Ishikawa (cell line): ENCODE measurements around the gene ZNF880.

Source experiments
- CEBPB ChIP-seq: IDR thresholded peaks from 2 replicates; pipeline ENCODE4 v1.6.1; 2012
- CREB1 ChIP-seq: IDR thresholded peaks from 2 replicates; pipeline ENCODE4 v1.6.1; 2012; ENCODE audit warnings: low read depth
- EGR1 ChIP-seq: IDR thresholded peaks from 2 replicates; pipeline ENCODE4 v1.6.1; 2012
- EP300 ChIP-seq: IDR thresholded peaks from 2 replicates; pipeline ENCODE4 v1.6.1; 2012; ENCODE audit warnings: borderline replicate concordance
- FOXM1 ChIP-seq: IDR thresholded peaks from 2 replicates; pipeline ENCODE4 v1.6.1; 2012; ENCODE audit warnings: low read depth, borderline replicate concordance
- MAX ChIP-seq: IDR thresholded peaks from 2 replicates; pipeline ENCODE4 v1.6.1; 2012
- NFIC ChIP-seq: IDR thresholded peaks from 2 replicates; pipeline ENCODE4 v1.6.1; 2012
- RAD21 ChIP-seq: IDR thresholded peaks from 2 replicates; pipeline ENCODE4 v1.6.1; 2012; ENCODE audit warnings: low read depth
- REST ChIP-seq: IDR thresholded peaks from 2 replicates; pipeline ENCODE4 v1.6.1; 2012; ENCODE audit warnings: low read depth, mild to moderate bottlenecking
- TAF1 ChIP-seq: IDR thresholded peaks from 2 replicates; pipeline ENCODE4 v1.6.1; 2012; ENCODE audit warnings: low read depth, mild to moderate bottlenecking
- TCF12 ChIP-seq: IDR thresholded peaks from 2 replicates; pipeline ENCODE4 v1.6.1; 2012; ENCODE audit warnings: low read depth
- TEAD4 ChIP-seq: IDR thresholded peaks from 2 replicates; pipeline ENCODE4 v1.6.1; 2012
- USF1 ChIP-seq: IDR thresholded peaks from 2 replicates; pipeline ENCODE4 v1.6.1; 2012
- YY1 ChIP-seq: IDR thresholded peaks from 2 replicates; pipeline ENCODE4 v1.6.1; 2012; ENCODE audit warnings: low read depth
- ZBTB7A ChIP-seq: IDR thresholded peaks from 2 replicates; pipeline ENCODE4 v1.6.1; 2012; ENCODE audit warnings: low read depth

Gene ZNF880

GRCh38 chr19:52391135-52391534, 21.4 kb downstream of the ZNF880 start:
- TF ChIP-seq EGR1 = no peak
- no peak for TF ChIP-seq TEAD4
- TF ChIP-seq YY1 = no peak
- TF ChIP-seq USF1 = no peak
- TF ChIP-seq FOXM1 = no peak
- TF ChIP-seq TCF12 = no peak
- TF ChIP-seq CREB1 = no peak
- no peak for TF ChIP-seq ZBTB7A
- TF ChIP-seq MAX = no peak
- no peak for TF ChIP-seq CEBPB
- TF ChIP-seq NFIC = no peak
- TF ChIP-seq EP300 = no peak
- TF ChIP-seq RAD21 = no peak
- TF ChIP-seq REST = no peak
- no peak for TF ChIP-seq TAF1

- TF ChIP-seq EP300 = no peak
- no peak for TF ChIP-seq CREB1
- TF ChIP-seq FOXM1 = no peak
- no peak for TF ChIP-seq NFIC
- TF ChIP-seq REST = no peak
- no peak for TF ChIP-seq YY1
- no peak for TF ChIP-seq TAF1
- TF ChIP-seq ZBTB7A = no peak
These were observed 27.8 kb downstream of the ZNF880 start, which contains the start of gene ZNF528 for GRCh38 chr19:52397310-52398080. Gene ZNF528, plus strand, starts transcription at chr19:52397849. Its CDS starts 4,165 bp downstream, at chr19:52402014.

- TF ChIP-seq CEBPB (no peak), YY1 (no peak), TAF1 (no peak), ZBTB7A (no peak), NFIC (no peak), TEAD4 (no peak), REST (no peak), CREB1 (no peak), EP300 (no peak), TCF12 (no peak), USF1 (no peak), FOXM1 (no peak)
These were observed 28.3 kb downstream of the ZNF880 start for GRCh38 chr19:52398081-52398441.

GRCh38 chr19:52410276-52410675, 40.6 kb downstream of the ZNF880 start:
- TF ChIP-seq TAF1 (no peak), ZBTB7A (no peak)

GRCh38 chr19:52415711-52416110, 46.0 kb downstream of the ZNF880 start:
- TF ChIP-seq FOXM1 (no peak), TAF1 (no peak), TCF12 (no peak), USF1 (no peak), CREB1 (no peak), CEBPB (no peak), TEAD4 (no peak), ZBTB7A (no peak), NFIC (no peak), REST (no peak), EP300 (no peak), YY1 (no peak), MAX (no peak), EGR1 (no peak), RAD21 (no peak)
